Left lung (tissue), 10 donors: ENCODE results near the gene AIFM3. TPM values are rescaled to one million over a fixed set of nuclear protein-coding genes. Genes with fewer than 3 reads are reported as not detected.

Experiments used
- ATAC-seq: fragments of 200-7000 bp; cut with Tn5 transposase; one replicate; pipeline ENCODE4 v1.9.1; 2020; ENCODE audit warnings: moderate library complexity
- DNase-seq, 4 donors: peaks; one replicate each; pipeline ENCODE4 v3.0.0-alpha.2; 2013 to 2020
- H3K27ac ChIP-seq, 2 donors: fragments of 200-600 bp; sonication (generic) in 1 of 2; one replicate each; pipeline versions ENCODE4 v1.5.0 to v1.8.0; 2020 to 2021
- H3K27me3 ChIP-seq, 2 donors: fragments of 200-600 bp; sonication (generic) in 1 of 2; one replicate each; pipeline versions ENCODE4 v1.5.0 to v1.8.0; 2020 to 2021
- H3K36me3 ChIP-seq, 2 donors: fragments of 200-600 bp; sonication (generic) in 1 of 2; one replicate each; pipeline versions ENCODE4 v1.5.0 to v1.8.0; 2020 to 2021
- H3K4me1 ChIP-seq, 2 donors: fragments of 200-600 bp; one replicate each; pipeline ENCODE4 v1.8.0; 2021
- H3K4me3 ChIP-seq, 2 donors: fragments of 200-600 bp; sonication (generic) in 1 of 2; one replicate each; pipeline versions ENCODE4 v1.5.0 to v1.8.0; 2020 to 2021; ENCODE audit warnings: mild to moderate bottlenecking in 1 of 2
- H3K9me3 ChIP-seq, 2 donors: fragments of 200-600 bp; sonication (generic) in 1 of 2; one replicate each; pipeline versions ENCODE4 v1.5.0 to v1.8.0; 2020 to 2021
- intact Hi-C, 2 donors: fragments of 100-400 bp; cut with DNase I; formaldehyde crosslinking; loops; one replicate each; pipeline versions ENCODE4 v1.11.2 to v1.14.2; 2022
- polyA plus RNA-seq, 6 donors: library from polyadenylated mRNA; unstranded; fragments of 120-200 nt; gene quantifications; one replicate each; pipeline ENCODE4 v1.2.1, GENCODE V29; 2013; ENCODE audit not compliant: insufficient read length in 6 of 6
- total RNA-seq, 2 donors: library from RNA; stranded (reverse); fragmentation: NEBNext Ultra II Directional; extraction: Animal tissue kit (Norgen Biotek cat#: 25700); gene quantifications; one replicate each; pipeline ENCODE4 v1.2.1, GENCODE V29; 2021
- TF ChIP-seq, protein P1 (sequence below), 2 donors: fragments of 200-600 bp; sonication (generic) in 1 of 2; IDR thresholded peaks; one replicate each; pipeline versions ENCODE4 v1.5.0 to v1.8.0; 2021; ENCODE audit warnings: antibody characterized with exemption in 2 of 2
- donor health status: DM: no; HTN: yes; CAD: no.
- donor health status: DM: no; HTN: no; CAD: no.

AIFM3 gene
- total and polyA plus RNA-seq, 8 donors, result 0.49 to 6.5 (median 1.0) TPM

DNA sequence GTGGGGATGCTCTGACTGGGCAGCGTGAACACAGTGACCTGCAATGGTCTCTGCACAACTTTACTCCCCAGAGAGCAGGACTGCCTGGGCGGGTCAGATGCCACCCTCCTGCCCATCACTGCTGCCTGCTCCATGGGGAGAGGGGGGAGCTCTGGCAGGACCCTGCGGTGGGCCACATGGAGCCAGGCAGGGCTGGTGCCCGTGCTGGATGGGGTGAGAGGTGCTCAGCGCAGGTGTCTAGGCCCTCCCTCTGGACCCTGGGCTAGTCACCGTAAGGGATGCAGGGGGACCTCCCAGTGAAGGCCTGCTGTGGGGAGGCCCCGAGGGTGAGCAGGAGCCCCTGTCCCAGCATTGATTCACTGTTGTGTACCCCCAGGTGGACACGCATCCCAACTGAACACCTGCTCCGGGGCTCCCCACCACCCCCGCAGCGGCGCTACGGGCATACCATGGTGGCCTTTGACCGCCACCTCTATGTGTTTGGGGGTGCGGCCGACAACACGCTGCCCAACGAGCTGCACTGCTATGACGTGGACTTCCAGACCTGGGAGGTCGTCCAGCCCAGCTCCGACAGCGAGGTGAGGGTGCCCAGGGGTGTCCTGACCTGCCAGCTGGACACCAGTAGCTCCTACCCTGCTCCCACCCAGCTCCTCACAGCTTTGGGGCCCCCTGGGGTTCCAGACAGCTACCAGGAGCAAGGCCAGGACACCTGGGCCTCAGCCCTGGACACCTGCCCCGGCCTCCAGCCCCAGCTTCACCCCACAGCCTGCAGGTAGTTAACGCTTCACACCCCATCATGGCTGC, 24.4 kb downstream of the AIFM3 start:
- Histone ChIP-seq H3K9me3 (no peaks in the 10 kb centered on the region), H3K27ac (no peak overlapping the region), H3K27me3 (no peaks in the 10 kb centered on the region), H3K36me3 (peaks cover 0 to 92% of the 10 kb centered on the region in 2 donors), H3K4me3 (no peak overlapping the region), H3K4me1 (no peaks in the 10 kb centered on the region)
- TF ChIP-seq, protein P1, sequence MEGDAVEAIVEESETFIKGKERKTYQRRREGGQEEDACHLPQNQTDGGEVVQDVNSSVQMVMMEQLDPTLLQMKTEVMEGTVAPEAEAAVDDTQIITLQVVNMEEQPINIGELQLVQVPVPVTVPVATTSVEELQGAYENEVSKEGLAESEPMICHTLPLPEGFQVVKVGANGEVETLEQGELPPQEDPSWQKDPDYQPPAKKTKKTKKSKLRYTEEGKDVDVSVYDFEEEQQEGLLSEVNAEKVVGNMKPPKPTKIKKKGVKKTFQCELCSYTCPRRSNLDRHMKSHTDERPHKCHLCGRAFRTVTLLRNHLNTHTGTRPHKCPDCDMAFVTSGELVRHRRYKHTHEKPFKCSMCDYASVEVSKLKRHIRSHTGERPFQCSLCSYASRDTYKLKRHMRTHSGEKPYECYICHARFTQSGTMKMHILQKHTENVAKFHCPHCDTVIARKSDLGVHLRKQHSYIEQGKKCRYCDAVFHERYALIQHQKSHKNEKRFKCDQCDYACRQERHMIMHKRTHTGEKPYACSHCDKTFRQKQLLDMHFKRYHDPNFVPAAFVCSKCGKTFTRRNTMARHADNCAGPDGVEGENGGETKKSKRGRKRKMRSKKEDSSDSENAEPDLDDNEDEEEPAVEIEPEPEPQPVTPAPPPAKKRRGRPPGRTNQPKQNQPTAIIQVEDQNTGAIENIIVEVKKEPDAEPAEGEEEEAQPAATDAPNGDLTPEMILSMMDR (IDR thresholded peaks at IDR 0.05), result no peak
- peak in 1 of 4 donors; percentile 77 for DNase-seq
- intact Hi-C loops, result no loop called here
- no peak for ATAC-seq

DNA sequence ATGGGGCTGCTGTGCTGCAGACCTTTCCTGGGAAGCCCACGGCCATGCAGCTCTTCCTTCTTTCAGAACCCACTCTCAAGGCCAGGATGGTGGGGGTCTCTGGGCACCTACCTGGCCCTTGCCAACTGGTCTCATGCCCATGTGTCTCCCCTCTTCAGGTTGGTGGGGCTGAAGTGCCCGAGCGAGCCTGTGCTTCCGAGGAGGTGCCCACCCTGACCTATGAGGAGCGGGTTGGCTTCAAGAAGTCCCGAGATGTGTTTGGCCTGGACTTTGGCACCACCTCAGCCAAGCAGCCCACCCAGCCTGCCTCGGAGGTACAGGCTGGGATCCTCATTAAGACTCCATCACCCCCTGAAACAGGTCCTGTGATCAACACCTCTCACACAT, 25.0 kb downstream of the AIFM3 start:
- no peak overlapping the region for H3K27ac ChIP-seq
- H3K36me3 ChIP-seq, result peaks cover 0 to 93% of the 10 kb centered on the region in 2 donors
- H3K27me3 ChIP-seq, result no peaks in the 10 kb centered on the region
- ATAC-seq (no peak), DNase-seq (peak in 1 of 4 donors; percentile 51)
- no peaks in the 10 kb centered on the region for H3K9me3 ChIP-seq
- H3K4me1 ChIP-seq, result no peaks in the 10 kb centered on the region
- intact Hi-C loops, result no loop called here
- no peak overlapping the region for H3K4me3 ChIP-seq
- TF ChIP-seq, protein P1 (IDR thresholded peaks at IDR 0.05), result no peak

DNA sequence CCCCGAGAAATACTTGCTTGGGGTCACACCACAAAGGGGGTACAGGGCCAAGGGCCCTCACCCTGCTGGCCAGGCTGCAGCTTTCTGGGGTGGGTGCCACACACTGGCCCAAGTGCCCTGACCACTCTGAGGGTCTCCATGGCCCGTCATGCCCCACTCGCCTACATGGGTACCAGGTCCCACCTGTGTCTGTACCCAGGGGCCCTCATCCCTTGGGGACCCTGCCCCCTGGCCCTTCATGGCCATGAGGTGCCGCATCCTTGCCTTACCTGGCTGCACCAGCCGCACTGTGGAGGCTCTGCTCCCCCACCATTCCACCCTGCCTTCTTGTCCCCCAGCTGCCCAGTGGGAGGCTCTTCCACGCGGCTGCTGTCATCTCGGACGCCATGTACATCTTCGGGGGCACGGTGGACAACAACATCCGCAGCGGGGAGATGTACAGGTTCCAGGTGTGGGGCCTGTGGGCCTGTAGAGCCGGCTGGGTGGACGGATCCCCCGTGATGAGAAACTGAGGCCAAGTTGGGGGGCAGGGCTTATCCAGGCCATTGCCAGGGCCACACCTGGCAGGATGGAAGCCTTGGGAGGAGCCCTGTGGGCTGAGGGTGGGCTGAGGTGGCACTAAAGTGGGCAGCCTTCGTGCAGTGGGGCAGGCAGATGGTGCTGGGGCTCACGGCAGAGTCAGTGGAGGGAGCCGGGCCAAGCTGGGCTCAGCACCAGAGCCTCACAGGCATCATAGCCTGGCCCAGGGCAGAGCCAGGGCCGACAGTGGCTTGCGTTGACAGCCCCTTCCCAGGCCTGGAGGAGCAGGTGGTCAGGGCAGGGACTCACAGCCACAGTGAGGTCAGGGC, 25.6 kb downstream of the AIFM3 start:
- Histone ChIP-seq H3K4me1 (no peaks in the 10 kb centered on the region), H3K27me3 (no peaks in the 10 kb centered on the region), H3K4me3 (no peak overlapping the region), H3K27ac (no peak overlapping the region), H3K9me3 (no peaks in the 10 kb centered on the region), H3K36me3 (peaks cover 0 to 93% of the 10 kb centered on the region in 2 donors)
- DNase-seq, result peak in 1 of 4 donors; percentile 65
- TF ChIP-seq, protein P1 (IDR thresholded peaks at IDR 0.05), result no peak
- no peak for ATAC-seq
- intact Hi-C loops, result no loop called here

DNA sequence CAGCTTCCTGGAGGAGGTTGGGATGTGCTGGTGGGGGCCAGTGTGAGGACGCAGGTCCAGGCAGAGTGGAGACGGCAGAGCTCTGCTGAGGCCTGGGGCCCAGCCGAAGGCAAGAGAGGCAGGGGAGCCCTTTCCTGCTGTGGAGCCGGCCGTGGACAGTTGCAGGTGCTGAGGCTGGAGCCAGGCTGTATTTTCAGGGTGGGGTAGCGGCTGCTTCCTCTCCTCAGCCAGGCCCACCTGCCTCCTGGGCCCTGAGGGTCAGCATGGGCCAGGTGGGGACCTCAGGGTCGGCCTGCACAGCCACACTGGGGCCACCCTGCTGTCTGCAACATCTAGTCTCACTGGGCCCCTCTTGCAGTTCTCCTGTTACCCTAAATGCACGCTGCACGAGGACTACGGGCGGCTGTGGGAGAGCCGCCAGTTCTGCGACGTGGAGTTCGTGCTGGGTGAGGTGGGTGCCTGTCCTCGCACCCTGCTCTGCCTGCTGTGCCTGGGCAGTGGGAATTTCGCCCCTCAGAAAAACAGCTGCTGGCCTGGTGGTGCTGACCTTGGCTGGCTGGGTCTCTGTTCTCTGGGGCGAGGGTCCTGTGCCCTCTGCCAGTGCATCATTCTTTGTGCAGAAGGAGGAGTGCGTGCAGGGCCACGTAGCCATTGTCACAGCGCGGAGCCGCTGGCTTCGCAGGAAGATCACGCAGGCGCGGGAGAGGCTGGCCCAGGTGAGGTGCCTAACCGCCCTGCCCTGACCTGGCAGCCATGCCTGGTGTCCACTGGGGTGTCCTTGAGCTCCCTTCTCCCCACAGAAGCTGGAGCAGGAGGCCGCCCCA, 26.5 kb downstream of the AIFM3 start:
- peaks cover 0 to 93% of the 10 kb centered on the region in 2 donors for H3K36me3 ChIP-seq
- no peaks in the 10 kb centered on the region for H3K4me1 ChIP-seq
- H3K27me3 ChIP-seq, result no peaks in the 10 kb centered on the region
- H3K9me3 ChIP-seq, result no peaks in the 10 kb centered on the region
- H3K27ac ChIP-seq, result no peak overlapping the region
- ATAC-seq (no peak), DNase-seq (peak in 1 of 4 donors; percentile 73)
- intact Hi-C loops, result no loop called here
- no peak overlapping the region for H3K4me3 ChIP-seq
- TF ChIP-seq, protein P1 (IDR thresholded peaks at IDR 0.05), result no peak
